ENCODE measurements around the gene C1orf21.

- TF ChIP-seq CTCF (IDR thresholded peaks at IDR 0.05; ENCODE audit: low read length) (no peak), EZH2 (IDR thresholded peaks at IDR 0.05; ENCODE audit: borderline replicate concordance, low read length) (no peak)
Measured at GRCh38 chr1:184533915-184534314, 147.1 kb downstream of the C1orf21 start.
